GM12801 (cell line): ENCODE measurements around the gene PDCD1.

Experiments
- TF ChIP-seq, protein P1 (sequence below): IDR thresholded peaks from one replicate; pipeline ENCODE4 v1.5.1; 2011; ENCODE audit warnings: control low read depth; ENCODE audit not compliant: insufficient read length; ENCODE audit errors: extremely low read depth

PDCD1 gene

DNA sequence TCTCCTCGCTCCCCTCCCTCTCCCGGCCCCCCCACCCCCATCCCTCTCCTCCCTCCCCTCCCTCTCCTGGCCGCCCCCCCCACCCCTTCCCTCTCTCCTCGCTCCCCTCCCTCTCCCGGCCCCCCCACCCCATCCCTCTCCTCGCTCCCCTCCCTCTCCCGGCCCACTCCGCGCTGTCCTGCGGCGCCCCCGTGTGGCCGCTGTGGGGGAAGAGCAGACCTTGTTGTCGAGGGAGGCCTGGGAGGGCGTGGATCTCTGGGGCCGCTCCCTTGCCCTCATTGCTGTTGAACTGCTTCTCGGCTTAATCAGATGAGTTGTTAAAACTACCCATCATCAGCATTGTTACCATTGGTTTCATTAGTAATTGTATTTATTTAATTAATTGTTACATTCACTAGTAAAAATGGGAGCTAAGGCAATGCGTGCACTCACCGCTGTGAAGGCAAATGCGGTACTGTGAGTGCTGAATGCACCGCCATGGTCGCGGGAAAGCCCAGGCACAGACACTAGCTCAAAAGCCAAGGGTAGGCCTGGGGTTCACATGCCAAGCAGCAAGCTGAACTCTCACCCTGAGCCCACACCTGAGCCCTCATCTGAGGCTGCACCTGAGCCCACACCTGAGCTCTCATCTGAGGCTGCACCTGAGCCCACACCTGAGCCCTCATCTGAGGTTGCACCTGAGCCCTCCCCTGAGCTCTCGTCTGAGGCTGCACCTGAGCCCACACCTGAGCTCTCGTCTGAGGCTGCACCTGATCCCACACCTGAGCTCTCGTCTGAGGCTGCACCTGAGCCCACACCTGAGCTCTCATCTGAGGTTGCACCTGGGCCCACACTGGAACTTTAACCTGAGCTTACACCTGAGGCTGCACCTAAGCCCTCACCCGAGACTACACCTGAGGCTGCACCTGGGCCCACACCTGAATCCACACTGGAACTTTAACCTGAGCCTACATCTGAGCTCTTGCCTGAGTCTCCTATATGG is 19.6 kb upstream of the PDCD1 start:
- TF ChIP-seq, protein P1, sequence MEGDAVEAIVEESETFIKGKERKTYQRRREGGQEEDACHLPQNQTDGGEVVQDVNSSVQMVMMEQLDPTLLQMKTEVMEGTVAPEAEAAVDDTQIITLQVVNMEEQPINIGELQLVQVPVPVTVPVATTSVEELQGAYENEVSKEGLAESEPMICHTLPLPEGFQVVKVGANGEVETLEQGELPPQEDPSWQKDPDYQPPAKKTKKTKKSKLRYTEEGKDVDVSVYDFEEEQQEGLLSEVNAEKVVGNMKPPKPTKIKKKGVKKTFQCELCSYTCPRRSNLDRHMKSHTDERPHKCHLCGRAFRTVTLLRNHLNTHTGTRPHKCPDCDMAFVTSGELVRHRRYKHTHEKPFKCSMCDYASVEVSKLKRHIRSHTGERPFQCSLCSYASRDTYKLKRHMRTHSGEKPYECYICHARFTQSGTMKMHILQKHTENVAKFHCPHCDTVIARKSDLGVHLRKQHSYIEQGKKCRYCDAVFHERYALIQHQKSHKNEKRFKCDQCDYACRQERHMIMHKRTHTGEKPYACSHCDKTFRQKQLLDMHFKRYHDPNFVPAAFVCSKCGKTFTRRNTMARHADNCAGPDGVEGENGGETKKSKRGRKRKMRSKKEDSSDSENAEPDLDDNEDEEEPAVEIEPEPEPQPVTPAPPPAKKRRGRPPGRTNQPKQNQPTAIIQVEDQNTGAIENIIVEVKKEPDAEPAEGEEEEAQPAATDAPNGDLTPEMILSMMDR: no peak

DNA sequence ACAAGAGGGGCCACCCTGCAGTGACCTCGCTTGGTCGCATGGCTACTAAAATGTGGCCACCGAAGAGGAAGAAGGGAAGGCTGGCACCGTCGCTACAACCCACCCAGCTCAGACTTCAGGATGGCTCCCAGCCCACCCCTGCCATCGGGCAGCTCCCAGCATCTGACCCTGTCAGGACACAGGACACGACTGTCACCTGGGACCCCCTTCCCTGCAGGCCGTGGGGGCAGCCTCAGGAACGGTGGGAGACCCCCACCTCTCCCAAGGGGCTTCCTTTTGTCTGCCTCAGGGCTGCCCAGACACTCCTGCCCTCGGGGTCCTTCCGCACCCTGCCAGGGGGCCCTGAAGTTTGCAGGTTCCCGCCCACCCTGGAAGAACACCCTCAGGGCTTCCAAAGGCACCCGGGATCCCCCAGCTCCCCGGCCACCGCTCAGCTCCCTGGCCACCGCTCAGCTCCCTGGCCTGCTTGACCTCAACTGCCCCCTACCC is 18.5 kb upstream of the PDCD1 start:
- TF ChIP-seq, protein P1: no peak

DNA sequence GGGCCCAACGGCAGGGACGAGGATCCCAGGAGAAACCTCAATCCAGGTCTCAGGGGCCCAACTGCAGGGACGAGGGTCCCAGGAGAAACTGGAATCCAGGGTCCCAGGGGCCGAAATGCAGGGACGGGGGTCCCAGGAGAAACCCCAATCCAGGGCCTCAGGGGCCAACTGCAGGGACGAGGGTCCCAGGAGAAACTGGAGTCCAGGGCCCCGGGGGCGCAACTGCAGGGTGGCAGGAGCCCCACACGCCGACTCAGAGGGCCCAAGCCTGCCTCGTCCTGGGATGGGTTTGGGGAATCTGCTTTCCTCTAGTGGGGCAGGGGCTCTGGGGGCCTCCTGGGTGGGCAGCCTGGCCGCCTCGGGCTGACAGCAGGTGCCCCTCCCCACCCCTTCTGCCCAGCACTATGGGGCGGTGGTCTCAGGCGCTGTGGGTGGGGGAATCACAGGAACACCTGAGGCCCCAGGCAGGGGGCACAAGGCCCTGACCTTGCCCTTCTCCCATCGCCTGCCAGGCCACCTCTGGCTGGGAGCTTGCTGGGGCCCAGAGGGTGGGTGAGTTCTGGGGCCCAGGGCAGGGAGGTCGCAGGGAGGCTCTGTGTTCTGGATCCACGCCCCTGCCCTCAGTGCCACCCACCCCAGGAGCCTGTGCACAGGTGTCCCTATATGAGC is 18.0 kb upstream of the PDCD1 start:
- TF ChIP-seq, protein P1: no peak

DNA sequence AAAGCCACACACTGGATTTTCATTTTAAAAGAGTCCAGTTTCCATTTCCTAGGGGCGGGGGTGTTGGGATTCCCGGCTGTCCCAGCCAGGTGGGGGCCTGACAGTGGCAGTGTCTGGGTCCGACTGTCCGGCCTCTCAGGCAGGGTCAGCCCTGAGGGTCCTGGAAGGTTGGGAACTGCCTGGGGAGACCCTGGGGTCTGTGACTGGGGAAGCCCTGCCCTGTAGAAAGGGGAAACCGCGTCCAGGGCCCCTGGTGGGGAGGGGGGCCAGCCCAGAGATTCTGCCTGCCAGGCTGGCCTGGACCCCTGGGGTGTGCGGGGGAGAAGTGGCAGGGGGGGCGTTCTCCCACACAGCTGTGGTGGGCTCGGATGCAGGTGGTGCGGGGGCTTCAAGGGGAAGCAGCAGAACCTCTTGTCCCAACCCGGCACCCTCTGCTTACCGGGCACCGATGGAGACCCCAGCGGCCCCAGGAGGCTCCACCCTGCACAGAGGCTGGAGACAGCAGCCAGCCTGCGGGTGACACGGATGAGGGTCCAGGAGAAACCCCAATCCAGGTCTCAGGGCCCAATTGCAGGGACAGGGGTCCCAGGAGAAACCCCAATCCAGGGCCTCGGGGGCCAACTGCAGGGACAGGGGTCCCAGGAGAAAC is 15.7 kb upstream of the PDCD1 start:
- TF ChIP-seq, protein P1: no peak

DNA sequence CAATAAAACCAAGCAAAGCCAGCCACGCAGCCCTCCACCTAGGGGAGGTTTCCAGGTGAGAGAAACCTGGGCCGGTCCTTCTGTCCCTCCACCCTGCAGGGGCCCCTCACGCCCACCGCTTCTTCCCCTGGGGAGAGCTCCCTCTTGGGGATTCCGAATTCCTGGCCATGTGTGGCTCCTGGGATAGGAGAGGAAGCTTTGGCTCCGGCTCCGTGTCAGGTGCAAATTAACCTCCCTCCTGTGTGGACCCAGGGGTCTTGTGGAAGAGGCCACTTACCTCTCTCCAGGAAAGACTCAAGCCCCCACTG is 15.1 kb upstream of the PDCD1 start:
- TF ChIP-seq, protein P1: no peak

DNA sequence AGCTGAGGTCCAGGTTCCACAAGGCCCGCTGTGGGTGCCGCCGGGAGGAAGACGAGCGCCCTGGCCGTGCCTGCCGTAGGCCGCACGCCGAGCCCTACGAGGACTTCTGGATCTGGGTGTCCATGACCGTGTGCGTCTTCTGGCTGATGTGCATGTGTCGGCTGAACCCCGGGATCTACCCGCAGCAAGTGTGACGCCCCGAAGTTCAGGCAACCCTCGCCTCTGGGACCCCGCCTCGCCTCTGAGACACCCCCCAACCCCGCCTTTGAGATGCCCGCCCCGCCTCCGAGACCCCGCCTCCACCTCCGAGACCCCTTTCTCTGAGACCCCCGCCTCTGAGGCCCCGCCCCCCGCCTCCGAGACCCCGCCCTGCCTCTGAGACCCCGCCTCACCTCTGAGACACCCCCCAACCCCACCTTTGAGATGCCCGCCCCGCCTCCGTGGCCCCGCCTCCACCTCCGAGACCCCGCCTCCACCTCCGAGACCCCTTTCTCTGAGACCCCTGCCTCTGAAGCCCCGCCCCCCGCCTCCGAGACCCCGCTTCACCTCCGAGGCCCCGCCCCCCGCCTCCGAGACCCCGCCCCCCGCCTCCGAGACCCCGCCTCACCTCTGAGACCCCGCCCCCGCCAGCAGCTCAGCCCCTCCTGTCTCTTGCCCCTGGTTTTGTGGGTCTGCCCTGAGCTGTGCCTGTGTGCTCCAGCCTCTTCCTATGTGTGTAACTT is 14.5 kb upstream of the PDCD1 start:
- TF ChIP-seq, protein P1: no peak

DNA sequence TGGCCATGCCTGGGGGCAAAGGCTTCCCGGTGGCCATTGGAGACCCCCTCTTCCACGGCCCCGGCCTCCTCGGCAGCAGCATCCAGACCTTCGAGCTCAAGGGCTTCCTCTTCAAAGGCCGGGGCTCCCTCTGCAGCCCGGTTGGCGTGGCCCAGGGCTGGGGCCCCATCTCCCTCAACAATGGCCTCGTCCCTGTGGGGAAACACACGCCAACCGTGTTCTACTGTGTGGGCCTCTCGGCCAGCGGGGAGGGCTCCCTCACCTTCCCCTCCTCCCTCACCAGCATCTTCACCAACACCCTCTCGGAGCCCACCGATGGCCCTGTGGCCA is 13.6 kb upstream of the PDCD1 start:
- TF ChIP-seq, protein P1: no peak
